Transverse colon (tissue), 4 donors: ENCODE measurements around the gene THAP5. TPM values are rescaled to one million over a fixed set of nuclear protein-coding genes. Genes with fewer than 3 reads are reported as not detected.
"Not testable (repeated sequence)": the region's sequence is repeated elsewhere in the genome, so short reads cannot be mapped to it uniquely, and the experiment has no call there.

ENCODE experiments used
- DNase-seq: peaks from one replicate; pipeline ENCODE4 v3.0.0-alpha.2; 2019
- H3K27ac ChIP-seq, 4 donors: fragments of 200-600 bp; sonication (generic); 2 replicates each; pipeline ENCODE4 v1.5.1; 2016 to 2018; ENCODE audit warnings: inconsistent platforms in 4 of 4
- H3K27me3 ChIP-seq: fragments of 200-600 bp; sonication (generic); 2 replicates; pipeline ENCODE4 v1.5.1; 2017; ENCODE audit warnings: inconsistent platforms
- H3K36me3 ChIP-seq, 4 donors: fragments of 200-600 bp; sonication (generic); 2 replicates each; pipeline ENCODE4 v1.5.1; 2017 to 2019; ENCODE audit warnings: inconsistent platforms in 4 of 4
- H3K4me1 ChIP-seq, 4 donors: fragments of 200-600 bp; sonication (generic); 2 replicates each; pipeline ENCODE4 v1.5.1; 2017 to 2020; ENCODE audit warnings: inconsistent platforms in 4 of 4
- H3K4me3 ChIP-seq, 4 donors: fragments of 200-600 bp; sonication (generic); 1 replicate in 1 of 4; 2 replicates in 3 of 4; pipeline versions ENCODE4 v1.5.1 to v1.6.1; 2017 to 2019; ENCODE audit warnings: inconsistent platforms in 4 of 4
- H3K9me3 ChIP-seq, 2 donors: fragments of 200-600 bp; sonication (generic); 2 replicates each; pipeline ENCODE4 v1.5.1; 2017 to 2019; ENCODE audit warnings: inconsistent platforms in 2 of 2
- EP300 ChIP-seq: sonication (generic); formaldehyde crosslinking; IDR thresholded peaks from one replicate; pipeline ENCODE4 v1.6.1; 2017; ENCODE audit warnings: antibody characterized with exemption, low read depth
- POLR2A ChIP-seq: fragments of 450-650 bp; IDR thresholded peaks from one replicate; pipeline ENCODE4 v1.6.1; 2016; ENCODE audit warnings: antibody characterized with exemption, mild to moderate bottlenecking, moderate library complexity
- POLR2AphosphoS5 ChIP-seq, 3 donors: sonication (generic); formaldehyde crosslinking; IDR thresholded peaks; one replicate each; pipeline ENCODE4 v1.6.1; 2016; ENCODE audit warnings: antibody characterized with exemption in 3 of 3
- WGBS, 2 donors: methylation state at CpG; one replicate each; pipeline ENCODE4 v1.1.5; 2018; ENCODE audit warnings: low coverage in 1 of 2; 5-methylcytosine and 5-hydroxymethylcytosine counted together
- in situ Hi-C, 4 donors: fragments of 200-750 bp; cut with MboI; loops; one replicate each; pipeline versions ENCODE4 v1.15.0 to v1.15.1; 2017; ENCODE audit warnings: low sequenced_read_pairs in 3 of 4, low pct_ligation_motif_present in 1 of 4, low pct_unique_long_range_greater_than_20kb in 1 of 4
- intact Hi-C: fragments of 100-400 bp; cut with DNase I; formaldehyde crosslinking; loops from one replicate; pipeline ENCODE4 v1.15.1; 2023; ENCODE audit warnings: low total_unique reads
- total RNA-seq, 4 donors: library from RNA; depleted of rRNA; stranded (reverse); fragments of >200 nt; gene quantifications; one replicate each; pipeline ENCODE4 v1.1.0, GENCODE V29; 2016
- TF ChIP-seq, protein P1 (sequence below), 5 experiments: fragments of 200-600 bp in 3 of 5; fragments of 450-650 bp in 2 of 5; sonication (generic) in 3 of 5; IDR thresholded peaks; 1 replicate in 2 of 5; 2 replicates in 3 of 5; pipeline ENCODE4 v1.5.1; 2016 to 2017; ENCODE audit warnings: antibody characterized with exemption in 5 of 5, inconsistent platforms in 3 of 5, mild to moderate bottlenecking in 2 of 5, moderate library complexity in 1 of 5

Gene THAP5
- total RNA-seq, 4 donors from 2014 or later, result 2.2 to 19.1 (median 12.8) TPM

DNA sequence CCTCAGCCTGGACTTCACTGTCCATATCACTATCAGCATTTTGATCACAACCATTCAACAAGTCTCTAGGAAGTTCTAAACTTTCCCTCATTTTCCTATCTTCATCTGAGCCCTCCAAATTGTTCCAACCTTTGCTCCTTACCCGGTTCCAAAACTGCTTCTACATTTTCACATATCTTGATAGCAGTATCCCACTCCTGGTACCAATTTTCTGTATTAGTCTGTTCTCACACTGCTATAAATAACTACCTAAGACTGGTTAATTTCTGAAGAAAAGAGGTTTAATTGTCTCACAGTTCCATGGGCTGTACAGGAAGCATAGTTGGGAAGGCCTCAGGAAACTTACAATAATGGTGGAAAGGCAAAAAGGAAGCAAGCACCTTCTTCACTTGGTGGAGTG lies 11.9 kb downstream of the THAP5 start:
- TF ChIP-seq EP300 (no peak), POLR2A (no peak), POLR2AphosphoS5 (IDR thresholded peaks at IDR 0.05) (no peak)
- TF ChIP-seq, protein P1, sequence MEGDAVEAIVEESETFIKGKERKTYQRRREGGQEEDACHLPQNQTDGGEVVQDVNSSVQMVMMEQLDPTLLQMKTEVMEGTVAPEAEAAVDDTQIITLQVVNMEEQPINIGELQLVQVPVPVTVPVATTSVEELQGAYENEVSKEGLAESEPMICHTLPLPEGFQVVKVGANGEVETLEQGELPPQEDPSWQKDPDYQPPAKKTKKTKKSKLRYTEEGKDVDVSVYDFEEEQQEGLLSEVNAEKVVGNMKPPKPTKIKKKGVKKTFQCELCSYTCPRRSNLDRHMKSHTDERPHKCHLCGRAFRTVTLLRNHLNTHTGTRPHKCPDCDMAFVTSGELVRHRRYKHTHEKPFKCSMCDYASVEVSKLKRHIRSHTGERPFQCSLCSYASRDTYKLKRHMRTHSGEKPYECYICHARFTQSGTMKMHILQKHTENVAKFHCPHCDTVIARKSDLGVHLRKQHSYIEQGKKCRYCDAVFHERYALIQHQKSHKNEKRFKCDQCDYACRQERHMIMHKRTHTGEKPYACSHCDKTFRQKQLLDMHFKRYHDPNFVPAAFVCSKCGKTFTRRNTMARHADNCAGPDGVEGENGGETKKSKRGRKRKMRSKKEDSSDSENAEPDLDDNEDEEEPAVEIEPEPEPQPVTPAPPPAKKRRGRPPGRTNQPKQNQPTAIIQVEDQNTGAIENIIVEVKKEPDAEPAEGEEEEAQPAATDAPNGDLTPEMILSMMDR (IDR thresholded peaks at IDR 0.05), result no peak
- Histone ChIP-seq H3K4me3 (no peak overlapping the region), H3K27me3 (no peaks in the 10 kb centered on the region), H3K4me1 (no peaks in the 10 kb centered on the region), H3K36me3 (no peaks in the 10 kb centered on the region), H3K27ac (no peak overlapping the region), H3K9me3 (peaks cover 11 to 14% of the 10 kb centered on the region in 2 donors)
- DNase-seq, result no peak
- WGBS, 2 donors, result 89 to 100% methylated on average over 1 of the region's 1 CpG
- intact Hi-C loops, result no loop called here
- in situ Hi-C loops, result no loop called here

DNA sequence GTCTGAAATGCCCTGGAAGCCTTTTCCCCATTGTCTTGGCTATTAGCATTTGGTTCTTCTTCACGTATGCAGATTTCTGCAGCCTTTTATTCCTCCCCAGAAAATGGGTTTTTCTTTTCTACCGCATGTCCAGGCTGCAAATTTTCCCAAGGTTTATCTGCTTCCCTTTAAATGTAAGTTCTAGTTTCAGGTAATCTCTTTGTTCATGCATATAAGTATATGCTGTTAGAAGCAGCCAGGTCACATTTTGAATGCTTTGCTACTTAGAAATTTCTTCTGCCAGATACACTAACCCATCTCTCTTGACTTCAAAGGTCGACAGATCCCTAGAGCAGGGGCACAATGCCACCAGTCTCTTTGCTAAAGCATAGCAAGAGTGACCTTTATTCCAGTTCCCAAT lies 12.3 kb downstream of the THAP5 start:
- H3K9me3 ChIP-seq, result peaks cover 11 to 14% of the 10 kb centered on the region in 2 donors
- no peak overlapping the region for H3K4me3 ChIP-seq
- in situ Hi-C loops (no loop called here), intact Hi-C loops (no loop called here)
- H3K36me3 ChIP-seq, result no peaks in the 10 kb centered on the region
- TF ChIP-seq EP300 (no peak), POLR2AphosphoS5 (IDR thresholded peaks at IDR 0.05) (no peak), POLR2A (no peak)
- TF ChIP-seq, protein P1 (IDR thresholded peaks at IDR 0.05), result no peak
- DNase-seq, result no peak
- H3K27me3 ChIP-seq, result no peaks in the 10 kb centered on the region
- no peaks in the 10 kb centered on the region for H3K4me1 ChIP-seq
- WGBS, 2 donors, result 96 to 100% methylated on average over 2 to 3 of the region's 3 CpGs
- no peak overlapping the region for H3K27ac ChIP-seq

DNA sequence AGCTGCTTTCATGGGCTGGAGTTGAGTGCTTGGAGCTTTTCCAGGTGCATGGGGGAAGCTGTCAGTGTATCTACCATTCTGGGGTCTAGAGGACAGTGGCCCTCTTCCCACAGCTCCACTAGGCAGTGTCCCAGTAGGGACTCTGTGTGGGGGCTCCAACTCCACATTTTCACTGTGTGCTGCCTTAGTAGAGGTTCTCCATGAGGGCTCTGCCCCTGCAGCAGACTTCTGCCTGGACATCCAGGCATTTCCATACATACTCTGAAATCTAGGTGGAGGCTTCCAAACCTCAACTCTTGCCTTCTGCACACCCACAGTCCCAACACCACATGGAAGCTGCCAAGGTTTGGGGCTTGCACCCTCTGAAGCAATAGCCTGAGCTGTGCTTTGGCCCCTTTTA lies 12.8 kb downstream of the THAP5 start:
- H3K27me3 ChIP-seq, H3K36me3 ChIP-seq, H3K4me1 ChIP-seq, H3K27ac ChIP-seq, intact Hi-C loops, H3K4me3 ChIP-seq, in situ Hi-C loops, DNase-seq: not testable (repeated sequence)
- peaks cover 11 to 14% of the 10 kb centered on the region in 2 donors for H3K9me3 ChIP-seq

DNA sequence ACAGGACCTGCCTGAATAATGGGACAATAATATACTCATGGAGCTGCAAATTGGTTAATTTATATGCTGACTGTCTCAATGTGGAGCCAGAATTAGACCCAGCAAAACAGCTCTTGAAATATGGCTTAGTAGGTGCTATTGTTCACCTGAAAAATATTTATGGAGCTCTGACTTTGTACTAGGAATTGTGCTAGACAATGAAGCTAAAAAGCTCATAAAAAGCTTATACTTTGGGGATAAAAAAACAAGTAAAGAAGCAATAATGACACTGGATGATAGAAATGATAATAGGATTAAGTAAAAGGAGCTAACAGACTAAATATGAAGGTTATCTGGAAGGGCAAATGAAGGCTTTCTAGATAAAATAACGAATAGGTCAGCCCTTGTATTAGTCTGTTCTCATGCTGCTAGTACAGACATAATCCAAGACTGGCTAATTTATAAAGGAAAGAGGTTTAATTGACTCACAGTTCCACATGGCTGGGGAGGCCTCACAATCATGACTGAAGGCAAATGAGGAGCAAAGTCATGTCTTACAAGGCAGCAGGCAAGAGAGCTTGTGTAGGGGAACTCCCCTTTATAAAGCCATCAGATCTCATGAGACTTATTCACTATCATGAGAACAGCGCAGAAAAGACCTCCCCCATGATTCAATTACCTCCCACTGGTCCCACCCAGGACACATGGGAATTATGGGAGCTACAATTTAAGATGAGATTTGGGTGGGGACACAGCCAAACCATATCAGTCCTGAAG lies 21.2 kb downstream of the THAP5 start:
- H3K4me1 ChIP-seq, H3K9me3 ChIP-seq, in situ Hi-C loops, H3K4me3 ChIP-seq, H3K27ac ChIP-seq, intact Hi-C loops, H3K27me3 ChIP-seq, DNase-seq, H3K36me3 ChIP-seq: not testable (repeated sequence)
- WGBS, 2 donors, result 79 to 89% methylated on average over 2 of the region's 2 CpGs

DNA sequence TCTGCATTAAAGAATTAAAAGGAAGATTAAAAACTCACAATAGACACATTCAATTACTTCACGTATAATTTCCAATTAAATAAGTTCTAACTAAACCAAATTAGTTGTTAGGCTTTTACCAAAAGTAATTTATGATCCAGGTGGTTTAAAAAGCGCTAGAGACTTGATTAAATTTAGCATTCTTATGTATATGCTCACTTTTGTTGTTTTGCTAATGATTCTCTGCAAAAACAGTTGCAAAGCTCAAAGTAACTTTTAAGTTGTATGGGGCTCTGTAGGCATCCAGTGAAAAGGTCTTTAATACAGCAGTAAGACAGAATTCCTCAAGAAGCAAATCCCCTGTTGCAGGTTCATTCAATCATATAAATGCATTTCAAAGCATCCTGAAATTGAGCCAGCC lies 28.0 kb downstream of the THAP5 start:
- TF ChIP-seq EP300 (no peak), POLR2A (no peak), POLR2AphosphoS5 (IDR thresholded peaks at IDR 0.05) (no peak)
- TF ChIP-seq, protein P1 (IDR thresholded peaks at IDR 0.05), result no peak
- intact Hi-C loops (no loop called here), in situ Hi-C loops (no loop called here)
- Histone ChIP-seq H3K36me3 (no peaks in the 10 kb centered on the region), H3K27ac (no peak overlapping the region), H3K27me3 (no peaks in the 10 kb centered on the region), H3K9me3 (no peaks in the 10 kb centered on the region), H3K4me3 (no peak overlapping the region), H3K4me1 (no peaks in the 10 kb centered on the region)
- DNase-seq, result no peak
- WGBS, 2 donors, result 78 to 83% methylated on average over 2 of the region's 2 CpGs

DNA sequence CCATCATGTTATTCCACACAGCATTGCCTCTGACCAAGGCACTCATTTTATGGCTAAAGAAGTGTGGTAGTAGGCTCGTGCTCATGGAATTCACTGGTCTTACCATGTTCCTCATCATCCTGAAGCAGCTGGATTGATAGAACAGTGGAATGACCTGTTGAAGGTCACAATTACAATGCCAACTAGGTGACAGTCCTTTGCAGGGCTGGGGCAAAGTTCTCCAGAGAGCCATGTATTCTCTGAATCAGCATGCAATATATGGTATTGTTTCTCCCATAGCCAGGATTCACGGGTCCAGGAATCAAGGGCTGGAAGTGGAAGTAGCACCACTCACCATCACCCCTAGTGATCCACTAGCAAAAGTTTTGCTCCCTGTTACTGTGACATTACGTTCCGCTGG lies 30.8 kb downstream of the THAP5 start:
- H3K4me1 ChIP-seq, intact Hi-C loops, H3K36me3 ChIP-seq, H3K27ac ChIP-seq, H3K9me3 ChIP-seq, H3K4me3 ChIP-seq, H3K27me3 ChIP-seq, in situ Hi-C loops, DNase-seq: not testable (repeated sequence)
- 84% methylated on average over 4 of the region's 4 CpGs; no CpG with 5 or more reads in 1 of the 2 donors for WGBS, 2 donors

DNA sequence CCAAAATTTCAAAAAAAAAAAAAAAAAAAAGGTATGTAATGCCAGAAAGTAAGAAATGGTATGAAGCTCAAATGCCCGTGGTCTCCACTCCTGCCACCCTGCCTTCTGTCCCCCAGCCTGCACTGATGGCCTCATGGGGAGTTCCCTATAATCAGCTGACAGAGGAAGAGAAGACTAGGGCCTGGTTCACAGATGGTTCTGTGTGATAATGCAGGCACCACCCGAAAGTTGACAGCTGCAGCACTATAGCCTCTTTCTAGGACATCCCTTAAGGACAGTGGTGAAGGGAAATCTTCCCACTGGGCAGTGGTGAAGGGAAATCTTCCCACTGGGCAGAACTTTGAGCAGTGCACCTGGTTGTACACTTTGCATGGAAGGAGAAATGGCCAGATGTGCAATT lies 31.3 kb downstream of the THAP5 start:
- intact Hi-C loops, H3K27me3 ChIP-seq, DNase-seq, H3K4me1 ChIP-seq, H3K27ac ChIP-seq, in situ Hi-C loops, H3K36me3 ChIP-seq, H3K4me3 ChIP-seq, H3K9me3 ChIP-seq: not testable (repeated sequence)
- 68 to 86% methylated on average over 1 to 2 of the region's 2 CpGs for WGBS, 2 donors
